AG09309 (cell line): ENCODE measurements around the gene CAPN13.

ENCODE experiments used
- DNase-seq: peaks from one replicate; pipeline ENCODE4 v3.0.0-alpha.2; 2010; ENCODE audit warnings: low read depth
- H3K4me3 ChIP-seq: 2 replicates; pipeline ENCODE4 v1.5.1; 2011; ENCODE audit warnings: mild to moderate bottlenecking, low read depth, low read length, moderate library complexity; ENCODE audit not compliant: control insufficient read depth
- CTCF ChIP-seq: IDR thresholded peaks from 2 replicates; pipeline ENCODE4 v1.5.1; 2011; ENCODE audit warnings: mild to moderate bottlenecking, low read depth, low read length, inconsistent platforms; ENCODE audit not compliant: insufficient read depth, control insufficient read depth; ENCODE audit errors: missing control alignments

Gene CAPN13

GRCh38 chr2:30732376-30732775 lies 74.9 kb downstream of the CAPN13 start:
- DNase-seq, result no peak
- H3K4me3 ChIP-seq, result no peak overlapping the region
- TF ChIP-seq CTCF, result no peak

DNA sequence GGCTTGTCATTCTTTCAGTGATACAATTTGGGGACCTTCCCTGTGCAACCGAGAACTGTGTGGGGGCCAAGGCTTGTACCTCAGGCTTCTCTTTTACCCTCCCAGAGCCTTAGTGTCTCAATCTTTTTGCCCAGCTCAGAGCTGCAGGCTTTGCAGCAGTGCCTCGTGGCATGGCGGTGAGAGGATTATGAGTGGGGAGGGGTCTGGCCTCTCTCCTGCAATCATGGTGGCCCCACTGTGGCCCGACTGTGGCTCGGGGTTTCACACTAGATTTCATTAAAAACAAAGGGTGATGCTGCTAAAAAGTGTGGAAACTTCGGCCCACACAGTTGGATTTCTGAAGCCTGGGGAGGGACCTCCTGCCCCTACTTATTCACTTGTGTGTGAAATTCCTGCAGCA lies 75.5 kb downstream of the CAPN13 start:
- no peak for TF ChIP-seq CTCF
- H3K4me3 ChIP-seq, result no peak overlapping the region
- no peak for DNase-seq

DNA sequence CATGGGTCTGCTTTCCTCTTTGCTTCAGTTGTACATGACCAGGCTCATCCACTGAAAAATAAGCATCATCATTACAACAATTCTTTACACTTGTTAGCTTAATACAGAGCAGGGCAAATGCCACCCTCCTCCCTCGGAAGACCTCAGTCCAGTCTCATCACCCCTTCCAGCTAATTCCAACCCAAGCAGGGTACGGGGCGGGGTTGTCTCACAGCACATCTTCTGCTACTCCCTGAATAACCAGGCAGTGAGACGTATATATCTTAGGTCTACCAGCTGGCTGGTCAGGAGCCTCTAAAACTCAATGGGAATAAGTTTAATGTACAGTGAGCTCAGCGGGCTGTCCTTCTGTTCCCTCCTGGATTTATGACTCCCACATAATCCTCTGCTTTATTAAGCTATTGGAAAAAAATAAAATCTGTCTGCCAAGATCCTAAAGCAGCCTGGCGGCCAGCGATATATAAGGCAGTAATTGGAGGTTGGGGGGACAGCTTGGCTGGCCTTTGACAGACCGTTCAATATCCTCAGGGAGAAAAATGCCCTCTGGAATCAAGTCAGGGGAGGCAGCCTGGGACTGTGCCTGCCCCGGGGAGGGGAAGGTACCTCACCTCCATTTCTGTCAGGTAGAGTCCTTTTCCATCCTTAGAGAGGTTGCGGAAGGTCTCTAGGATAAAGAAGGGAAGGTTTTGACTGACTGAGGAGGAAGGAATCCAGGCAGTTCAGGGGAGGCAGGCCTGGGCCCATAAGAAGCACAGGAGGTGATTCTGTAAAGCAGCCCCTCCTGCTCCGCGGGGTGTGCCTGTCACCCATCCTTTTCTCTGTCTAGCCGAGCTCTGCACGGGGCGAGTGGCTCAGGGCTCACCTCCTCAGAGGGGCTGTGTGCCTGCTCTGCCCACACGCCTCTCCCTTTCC lies 76.3 kb downstream of the CAPN13 start:
- H3K4me3 ChIP-seq, result no peak overlapping the region
- TF ChIP-seq CTCF, result no peak
- no peak for DNase-seq

- H3K4me3 ChIP-seq, result no peak overlapping the region
- TF ChIP-seq CTCF, result no peak
- no peak for DNase-seq
Observed at GRCh38 chr2:30729031-30729430, 78.2 kb downstream of the CAPN13 start.

DNA sequence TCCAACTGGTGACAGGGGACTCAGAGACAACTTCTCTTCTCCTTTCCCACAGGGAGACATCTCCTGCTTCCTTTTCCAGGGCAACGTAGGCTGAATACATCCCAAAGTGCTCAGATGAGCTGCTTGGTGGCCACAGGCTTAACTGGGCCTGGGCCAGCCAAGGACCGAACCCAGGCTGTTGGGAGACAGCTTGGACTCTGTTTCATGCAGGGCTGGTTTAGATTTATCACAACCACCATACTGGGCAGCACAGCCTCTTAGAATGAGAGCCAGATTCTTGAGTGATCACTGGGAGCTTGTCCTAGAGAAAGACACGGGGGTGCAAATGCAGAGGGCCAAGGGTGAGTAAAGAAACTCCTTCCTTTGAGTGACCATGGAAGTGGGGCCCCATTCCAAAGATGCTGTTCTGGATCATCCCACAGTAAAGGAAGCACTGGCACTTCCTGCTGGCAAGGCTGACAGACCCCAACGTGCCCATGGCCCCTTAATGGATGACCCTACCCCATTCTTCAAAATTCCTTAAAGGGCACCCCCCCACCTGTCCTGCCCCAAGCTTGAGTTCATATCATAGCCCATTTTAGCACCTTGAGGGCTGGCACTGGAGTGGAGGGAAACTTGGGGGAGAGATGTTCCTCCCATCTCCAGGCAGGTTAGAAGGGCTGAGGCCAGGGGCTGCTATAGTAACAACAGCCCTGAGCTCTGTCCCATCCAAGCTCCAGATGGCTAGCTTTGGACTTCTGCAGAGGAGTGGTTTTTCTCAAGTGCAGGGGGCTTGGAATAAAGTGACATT lies 84.1 kb downstream of the CAPN13 start:
- no peak for DNase-seq
- H3K4me3 ChIP-seq, result no peak overlapping the region
- no peak for TF ChIP-seq CTCF

GRCh38 chr2:30721668-30722647 lies 85.3 kb downstream of the CAPN13 start:
- H3K4me3 ChIP-seq, result no peak overlapping the region
- TF ChIP-seq CTCF, result no peak
- no peak for DNase-seq
